HG03175 (cell line): ENCODE data around the gene CDY1B.
"Not testable (repeated sequence)": the region's sequence is repeated elsewhere in the genome, so short reads cannot be mapped to it uniquely, and the experiment has no call there.

Source experiments
- ATAC-seq: cut with Tn5 transposase; IDR thresholded peaks from one replicate; pipeline ENCODE4 v1.9.1; 2021; ENCODE audit warnings: mild to moderate bottlenecking, moderate library complexity; ENCODE audit not compliant: unreplicated experiment

The CDY1B gene

GRCh38 chrY:24047919-24048318, at the start of gene CDY1B:
TSS of gene CDY1B (minus strand) at chrY:24048019. CDS start at chrY:24047688, 331 bp downstream.
- ATAC-seq, result not testable (repeated sequence)

GRCh38 chrY:24049525-24049924, 1.7 kb upstream of the CDY1B start:
- ATAC-seq, result not testable (repeated sequence)

GRCh38 chrY:24043209-24043608, 4.6 kb downstream of the CDY1B start:
- ATAC-seq, result not testable (repeated sequence)

- ATAC-seq, result not testable (repeated sequence)
Measured at GRCh38 chrY:24039008-24039718, 8.7 kb downstream of the CDY1B start.

GRCh38 chrY:24026212-24027103, 21.4 kb downstream of the CDY1B start:
- ATAC-seq, result not testable (repeated sequence)
